Measurements from ENCODE around the gene SH3TC1.

The SH3TC1 gene

DNA sequence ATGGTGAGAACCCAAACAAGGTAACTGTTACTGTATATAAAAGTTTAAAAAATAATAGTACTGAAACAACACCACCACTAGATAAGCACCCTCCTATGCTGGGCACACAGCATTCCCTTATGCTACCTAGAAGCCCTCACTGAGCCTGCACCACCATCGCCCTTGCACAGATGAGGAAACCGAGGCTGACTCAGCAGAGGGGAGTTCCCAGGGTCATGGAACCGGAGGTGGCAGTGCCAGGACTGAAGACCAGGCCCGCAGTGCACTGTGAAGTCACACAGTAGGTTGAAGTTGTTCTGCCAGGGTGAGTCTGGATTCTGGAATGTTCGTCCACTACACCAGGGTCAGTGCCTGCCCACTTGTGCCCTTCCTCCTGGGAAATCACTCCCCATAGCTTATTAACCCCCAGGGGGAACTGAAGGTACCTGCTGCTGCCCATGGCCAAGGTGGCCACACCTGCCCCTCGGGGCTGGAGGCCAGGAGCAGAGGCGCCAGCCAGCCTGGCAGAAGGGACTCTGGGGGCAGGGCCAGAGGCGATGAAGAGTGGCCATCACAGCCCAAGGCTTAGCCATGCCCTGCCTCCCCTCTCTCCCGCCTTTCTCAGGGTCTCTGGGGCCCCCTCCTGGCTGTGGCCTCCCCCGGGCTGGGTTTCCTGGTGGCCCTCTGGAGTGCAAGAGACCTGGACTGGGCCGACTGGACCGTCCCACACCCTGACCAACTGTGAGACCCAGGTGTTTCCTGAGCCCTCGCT, 25.4 kb upstream of the SH3TC1 start:
- Histone ChIP-seq H3K27ac (no peak overlapping the region), H3K4me2 (ENCODE audit: low read length) (no peak overlapping the region), H2AFZ (no peak overlapping the region), H3K79me2 (no peaks in the 10 kb centered on the region), H3K4me1 (no peaks in the 10 kb centered on the region), H3K4me3 (ENCODE audit: low read depth, low read length) (no peak overlapping the region), H3K9ac (no peak overlapping the region), H3K9me3 (ENCODE audit: control insufficient read depth, low read length) (no peaks in the 10 kb centered on the region), H3K27me3 (ENCODE audit: control insufficient read depth, insufficient read depth, low read length) (no peaks in the 10 kb centered on the region), H3K36me3 (ENCODE audit: control insufficient read depth, insufficient read depth, low read length) (no peaks in the 10 kb centered on the region)
- TF ChIP-seq, protein P1, sequence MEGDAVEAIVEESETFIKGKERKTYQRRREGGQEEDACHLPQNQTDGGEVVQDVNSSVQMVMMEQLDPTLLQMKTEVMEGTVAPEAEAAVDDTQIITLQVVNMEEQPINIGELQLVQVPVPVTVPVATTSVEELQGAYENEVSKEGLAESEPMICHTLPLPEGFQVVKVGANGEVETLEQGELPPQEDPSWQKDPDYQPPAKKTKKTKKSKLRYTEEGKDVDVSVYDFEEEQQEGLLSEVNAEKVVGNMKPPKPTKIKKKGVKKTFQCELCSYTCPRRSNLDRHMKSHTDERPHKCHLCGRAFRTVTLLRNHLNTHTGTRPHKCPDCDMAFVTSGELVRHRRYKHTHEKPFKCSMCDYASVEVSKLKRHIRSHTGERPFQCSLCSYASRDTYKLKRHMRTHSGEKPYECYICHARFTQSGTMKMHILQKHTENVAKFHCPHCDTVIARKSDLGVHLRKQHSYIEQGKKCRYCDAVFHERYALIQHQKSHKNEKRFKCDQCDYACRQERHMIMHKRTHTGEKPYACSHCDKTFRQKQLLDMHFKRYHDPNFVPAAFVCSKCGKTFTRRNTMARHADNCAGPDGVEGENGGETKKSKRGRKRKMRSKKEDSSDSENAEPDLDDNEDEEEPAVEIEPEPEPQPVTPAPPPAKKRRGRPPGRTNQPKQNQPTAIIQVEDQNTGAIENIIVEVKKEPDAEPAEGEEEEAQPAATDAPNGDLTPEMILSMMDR (IDR thresholded peaks at IDR 0.05): no peak

DNA sequence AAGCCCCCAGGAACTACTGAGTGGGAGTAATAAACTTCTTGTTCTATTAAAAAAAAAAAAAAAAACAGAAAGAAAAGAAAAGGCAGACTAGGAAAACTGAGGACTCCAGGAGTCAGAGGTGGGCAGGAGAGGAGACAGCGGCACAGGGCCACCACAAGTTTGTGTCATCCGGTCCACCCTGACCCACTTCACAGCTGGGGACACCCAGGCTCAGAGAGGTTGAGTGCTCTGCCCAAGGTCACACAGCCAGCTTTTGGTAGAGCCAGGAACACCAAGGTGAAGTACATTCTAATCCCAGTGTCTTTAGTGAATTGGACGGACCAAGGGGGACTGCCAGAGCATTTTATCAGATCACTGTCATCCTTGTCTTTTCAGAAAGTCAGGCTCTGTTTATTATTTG, 24.1 kb upstream of the SH3TC1 start:
- H3K4me2 ChIP-seq (ENCODE audit: low read length): no peak overlapping the region
- H3K9me3 ChIP-seq (ENCODE audit: control insufficient read depth, low read length): no peaks in the 10 kb centered on the region
- no peak overlapping the region for H2AFZ ChIP-seq
- no peaks in the 10 kb centered on the region for H3K36me3 ChIP-seq (ENCODE audit: control insufficient read depth, insufficient read depth, low read length)
- H3K9ac ChIP-seq: no peak overlapping the region
- H3K4me1 ChIP-seq: no peaks in the 10 kb centered on the region
- no peak overlapping the region for H3K4me3 ChIP-seq (ENCODE audit: low read depth, low read length)
- H3K27ac ChIP-seq: no peak overlapping the region
- TF ChIP-seq, protein P1 (IDR thresholded peaks at IDR 0.05): no peak
- no peaks in the 10 kb centered on the region for H3K27me3 ChIP-seq (ENCODE audit: control insufficient read depth, insufficient read depth, low read length)
- no peaks in the 10 kb centered on the region for H3K79me2 ChIP-seq

DNA sequence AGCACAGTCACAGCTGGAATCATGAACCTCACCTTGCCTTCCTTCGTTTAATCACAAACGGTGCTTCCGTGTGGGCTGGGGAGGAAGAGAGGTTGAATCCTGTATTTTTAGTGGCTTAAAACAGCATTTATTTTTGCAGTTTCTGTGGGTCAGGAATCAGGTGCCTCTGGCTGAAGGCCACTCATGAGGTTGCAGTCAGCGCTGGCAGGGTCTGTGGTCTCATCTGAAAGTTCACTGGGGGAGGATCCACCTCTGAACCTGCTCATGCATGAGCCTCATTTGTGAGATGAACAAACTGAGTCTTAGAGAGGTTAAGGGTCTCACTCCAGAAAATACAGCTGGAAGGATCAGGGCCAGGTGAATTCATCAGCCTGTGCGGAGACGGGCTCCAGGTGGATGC, 23.4 kb upstream of the SH3TC1 start:
- no peak overlapping the region for H2AFZ ChIP-seq
- no peak overlapping the region for H3K4me3 ChIP-seq (ENCODE audit: low read depth, low read length)
- H3K9ac ChIP-seq: no peak overlapping the region
- TF ChIP-seq, protein P1 (IDR thresholded peaks at IDR 0.05): no peak
- H3K27me3 ChIP-seq (ENCODE audit: control insufficient read depth, insufficient read depth, low read length): no peaks in the 10 kb centered on the region
- no peak overlapping the region for H3K4me2 ChIP-seq (ENCODE audit: low read length)
- no peak overlapping the region for H3K27ac ChIP-seq
- no peaks in the 10 kb centered on the region for H3K4me1 ChIP-seq
- no peaks in the 10 kb centered on the region for H3K79me2 ChIP-seq
- no peaks in the 10 kb centered on the region for H3K36me3 ChIP-seq (ENCODE audit: control insufficient read depth, insufficient read depth, low read length)
- H3K9me3 ChIP-seq (ENCODE audit: control insufficient read depth, low read length): no peaks in the 10 kb centered on the region

DNA sequence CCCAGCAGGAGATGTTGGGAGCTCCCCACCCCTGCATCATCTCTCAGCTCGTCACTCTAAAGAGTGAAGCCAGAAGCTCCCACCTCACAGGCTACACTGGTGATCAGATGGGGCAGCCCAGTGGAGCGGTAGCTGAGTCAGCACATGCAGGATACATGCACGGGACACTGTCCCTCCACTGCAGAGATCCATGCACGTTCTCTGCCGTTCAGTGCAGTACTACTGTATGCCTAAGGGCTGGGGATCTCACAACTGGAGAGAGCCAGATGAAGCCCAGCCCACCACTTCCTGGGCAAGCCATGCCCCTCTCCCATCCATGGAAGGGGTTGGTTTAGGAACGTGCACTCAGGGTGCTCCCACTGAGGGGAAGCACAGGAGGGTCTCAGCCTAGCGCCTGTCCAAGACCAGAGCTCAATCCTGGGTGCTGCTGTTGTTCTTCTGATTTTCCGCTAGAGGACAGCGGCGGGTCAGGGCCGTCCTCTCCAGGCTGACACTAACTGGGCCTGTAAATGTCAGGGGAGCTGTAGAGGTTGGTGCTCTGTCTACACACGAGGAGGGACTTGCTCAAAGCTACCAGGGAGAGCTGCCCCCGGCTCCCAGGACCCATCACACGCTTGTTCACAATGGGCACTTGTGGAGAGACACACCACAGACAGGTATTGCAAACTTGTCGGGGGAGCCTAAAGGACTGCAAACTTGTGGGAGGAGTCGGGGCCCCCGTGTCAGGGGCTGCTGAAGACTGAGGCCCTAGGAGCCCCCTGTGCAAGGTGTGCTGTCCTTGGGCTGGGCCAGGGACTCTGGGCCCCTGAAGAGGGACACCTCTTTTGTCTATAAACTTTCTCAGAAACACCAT, 22.3 kb upstream of the SH3TC1 start:
- no peaks in the 10 kb centered on the region for H3K4me1 ChIP-seq
- no peak overlapping the region for H3K9ac ChIP-seq
- H3K79me2 ChIP-seq: no peaks in the 10 kb centered on the region
- H3K4me2 ChIP-seq (ENCODE audit: low read length): no peak overlapping the region
- no peaks in the 10 kb centered on the region for H3K9me3 ChIP-seq (ENCODE audit: control insufficient read depth, low read length)
- no peak overlapping the region for H3K27ac ChIP-seq
- no peak overlapping the region for H3K4me3 ChIP-seq (ENCODE audit: low read depth, low read length)
- H2AFZ ChIP-seq: no peak overlapping the region
- TF ChIP-seq, protein P1 (IDR thresholded peaks at IDR 0.05): peak; percentile 49
- H3K27me3 ChIP-seq (ENCODE audit: control insufficient read depth, insufficient read depth, low read length): no peaks in the 10 kb centered on the region
- no peaks in the 10 kb centered on the region for H3K36me3 ChIP-seq (ENCODE audit: control insufficient read depth, insufficient read depth, low read length)
